KG1 (cell line): Measurements from ENCODE around the gene MTSS2.

Source experiments
- DNase-seq: peaks from one replicate; lab custom pipeline; 2025; lab: John Stamatoyannopoulos, UW

Gene MTSS2

GRCh38 chr16:70685938-70686375, at the start of gene MTSS2:
MTSS2 (minus strand) TSS chr16:70686053; CDS start chr16:70685791, 262 bp downstream.
- no peak for DNase-seq

DNA sequence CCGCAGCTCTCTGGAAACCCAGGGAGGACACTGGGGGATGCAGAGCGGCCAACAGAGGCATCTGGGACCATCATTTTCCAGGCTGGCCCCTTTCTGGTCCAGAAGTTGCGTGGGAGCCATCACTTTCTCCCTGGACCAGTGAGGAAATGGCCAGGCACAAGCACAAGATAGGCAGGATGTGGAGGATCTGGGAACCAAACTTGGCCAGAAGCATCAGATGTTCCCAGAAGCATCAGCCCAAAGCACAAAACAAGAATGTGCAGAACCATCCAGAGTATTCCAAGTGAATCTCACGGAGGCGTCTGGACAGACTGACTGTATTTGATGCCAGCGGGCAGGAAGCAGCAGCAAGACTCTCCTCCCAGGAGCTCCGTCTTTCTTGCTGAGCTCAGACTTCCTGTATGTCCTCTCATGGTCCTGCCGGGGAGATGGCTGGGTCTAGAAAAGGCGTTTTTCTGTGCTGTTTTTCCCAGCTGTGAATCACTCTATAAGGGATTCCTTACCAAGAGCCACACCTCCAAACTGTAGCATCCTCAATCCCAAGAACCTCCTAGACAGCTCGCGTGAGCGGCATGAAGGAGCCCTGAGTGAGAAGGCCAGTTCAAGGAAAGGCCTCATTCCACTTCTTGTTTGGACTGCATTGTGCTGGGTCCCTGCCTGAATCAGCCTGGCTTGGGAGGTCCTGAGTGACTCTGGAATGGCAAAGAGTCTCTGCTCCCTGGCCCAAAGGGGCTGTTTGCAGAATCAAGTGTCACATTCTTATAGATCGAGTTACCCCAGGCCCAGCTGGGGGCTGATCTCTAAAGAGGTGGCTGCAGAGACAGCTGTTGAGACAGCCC, 49.5 kb upstream of the MTSS2 start:
- DNase-seq = no peak

DNA sequence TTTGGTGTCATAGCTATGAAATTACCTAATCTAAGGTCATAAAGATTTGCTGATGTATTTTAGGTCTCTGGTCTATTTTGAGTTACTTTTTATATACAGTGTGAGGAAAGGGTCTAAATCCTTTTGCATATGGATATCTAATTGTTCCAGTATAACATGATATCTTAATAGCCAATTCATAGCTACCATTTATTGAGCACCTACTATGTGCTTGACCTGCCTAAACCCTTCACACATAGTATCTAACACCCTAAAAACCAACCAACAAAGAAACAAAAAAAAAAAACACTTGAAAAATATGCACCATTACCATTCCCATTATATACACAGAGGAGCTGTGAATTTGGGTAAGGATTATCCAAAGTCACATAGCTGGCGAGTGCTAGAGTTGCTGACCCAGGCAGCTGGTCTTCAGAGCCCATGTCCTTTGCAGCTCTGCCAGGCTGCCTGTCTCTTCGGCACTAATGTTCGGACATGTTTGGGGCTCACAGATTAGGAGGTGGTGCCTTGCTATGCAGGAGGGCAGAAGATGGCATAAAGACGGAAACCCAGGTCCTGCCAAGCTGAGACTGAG, 48.8 kb upstream of the MTSS2 start:
- DNase-seq = no peak

- no peak for DNase-seq
Observed at GRCh38 chr16:70730944-70731343, 45.1 kb upstream of the MTSS2 start.

DNA sequence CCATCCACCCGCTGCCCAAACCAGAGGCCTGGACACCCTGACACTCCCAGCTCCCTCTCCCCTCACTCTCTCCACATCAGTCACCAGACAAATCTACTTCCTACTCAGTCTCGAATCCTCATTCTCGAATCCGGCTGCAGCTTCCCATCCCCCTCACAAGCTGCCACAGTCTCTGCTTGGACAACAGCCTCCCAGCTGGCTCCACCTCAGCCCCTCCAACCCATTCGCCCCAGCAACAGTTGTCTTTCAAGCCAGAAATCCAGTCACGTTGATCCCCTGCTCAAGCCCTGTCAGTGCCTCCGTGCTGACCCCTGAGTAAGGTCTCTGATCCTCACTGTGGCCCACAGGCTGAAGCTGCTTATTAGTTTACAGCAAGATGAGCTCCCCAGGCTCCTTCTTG, 44.2 kb upstream of the MTSS2 start:
- DNase-seq = no peak

DNA sequence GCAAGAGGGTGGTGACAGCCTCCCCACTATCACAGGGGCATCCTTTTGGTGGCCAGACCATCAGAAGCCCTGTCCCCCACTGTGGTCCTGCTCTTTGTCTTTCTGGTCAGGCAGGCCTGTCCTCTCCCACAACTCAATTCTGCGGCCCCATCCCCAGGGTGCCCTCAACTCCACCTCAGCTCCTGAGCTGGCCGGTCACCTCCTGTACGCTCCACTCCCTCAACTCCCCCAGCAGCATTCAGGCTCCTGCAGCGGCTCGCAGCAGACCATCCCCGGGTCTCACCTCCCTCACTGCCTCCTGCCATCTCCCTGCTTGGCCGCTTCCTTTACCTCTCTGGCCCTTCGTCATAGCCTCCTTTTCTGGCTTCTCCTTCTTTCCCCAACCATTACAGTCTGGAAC, 43.4 kb upstream of the MTSS2 start:
- no peak for DNase-seq

- no peak for DNase-seq
Observed at GRCh38 chr16:70728150-70728549, 42.3 kb upstream of the MTSS2 start.

DNA sequence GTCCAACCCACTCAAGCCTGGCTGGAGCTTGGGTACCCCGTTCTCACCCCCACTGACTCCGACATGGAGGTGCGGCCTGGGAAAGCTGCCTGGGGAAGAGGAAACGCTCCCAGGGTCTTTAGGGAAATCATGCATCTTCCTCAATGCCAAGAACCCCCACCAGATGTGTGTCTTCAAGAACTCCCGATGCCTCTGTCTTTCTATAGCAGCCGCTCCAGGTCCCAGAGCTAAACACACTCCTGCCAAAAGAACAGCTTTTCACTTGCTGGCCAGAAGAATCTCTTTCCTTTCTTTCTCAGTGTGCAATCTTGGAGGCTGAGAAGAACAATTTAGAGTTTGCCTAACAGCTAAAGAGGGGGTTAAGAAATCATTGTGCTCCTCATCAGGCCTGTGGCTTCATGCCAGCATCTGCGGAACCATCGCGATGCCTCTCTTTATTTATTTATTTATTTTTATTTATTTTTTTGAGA, 41.1 kb upstream of the MTSS2 start:
- DNase-seq = no peak

GRCh38 chr16:70725912-70726828, 40.3 kb upstream of the MTSS2 start:
- DNase-seq = no peak

- no peak for DNase-seq
Observed at GRCh38 chr16:70725024-70725911, 39.4 kb upstream of the MTSS2 start.

DNA sequence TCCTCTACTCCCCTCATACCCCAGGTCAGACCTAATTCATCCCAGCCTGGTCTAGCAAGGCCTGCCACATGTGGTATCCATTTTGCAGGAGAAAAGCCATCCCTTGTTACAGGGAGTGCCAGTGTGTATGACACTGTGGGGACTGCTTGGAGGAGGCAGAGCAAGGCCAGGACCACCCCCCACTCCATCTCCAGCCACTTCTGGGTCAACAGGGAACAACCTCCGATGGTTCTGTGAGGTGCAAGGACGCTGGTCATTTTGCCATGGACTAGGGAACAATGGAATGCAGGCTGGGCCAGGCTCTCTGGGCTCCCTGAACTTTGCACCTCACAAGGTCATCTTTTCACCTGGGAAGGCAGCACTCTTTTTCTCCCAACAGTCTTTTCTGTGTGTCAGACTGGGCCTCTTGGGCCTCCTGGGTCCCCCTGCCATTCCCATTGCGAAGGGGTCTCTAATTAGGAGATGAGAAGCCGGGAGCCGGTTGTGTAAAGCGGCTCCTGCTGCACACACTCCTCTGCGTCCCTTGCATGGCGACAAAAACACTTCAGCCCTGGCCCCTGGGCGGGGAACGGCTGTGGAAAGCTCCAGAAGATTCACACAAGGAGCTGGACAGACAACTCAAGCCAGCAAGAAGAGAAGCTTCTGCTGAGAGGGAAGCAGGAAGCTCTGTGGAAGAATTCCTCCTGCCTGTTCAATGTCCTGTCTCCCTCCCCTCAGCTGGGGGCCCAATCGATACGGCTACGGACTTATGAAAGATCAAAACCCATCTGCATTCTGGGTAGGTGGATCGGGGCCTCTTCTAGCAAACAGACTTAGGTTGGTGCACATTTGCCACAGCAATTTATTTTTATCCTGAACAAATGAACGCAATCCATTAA, 38.5 kb upstream of the MTSS2 start:
- no peak for DNase-seq

DNA sequence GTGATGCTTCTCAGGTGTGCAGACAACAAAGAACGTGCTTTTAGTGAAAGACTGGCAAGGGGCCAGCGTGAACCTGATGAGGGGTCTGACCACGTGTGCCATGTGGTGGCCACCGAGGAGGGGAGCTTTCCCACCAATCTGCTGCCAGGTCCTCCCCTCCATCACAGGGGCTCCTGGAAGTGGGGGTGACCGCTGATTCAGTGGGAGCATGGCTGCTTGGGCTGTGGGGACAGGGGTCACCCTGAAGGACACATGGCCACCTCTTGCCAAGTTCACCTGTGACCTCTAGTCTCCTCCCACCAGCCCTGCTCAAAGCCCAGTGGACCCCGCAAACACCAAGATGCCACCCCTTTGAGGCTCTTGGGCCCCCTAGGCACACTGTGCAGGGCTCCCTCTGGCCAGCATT, 37.9 kb upstream of the MTSS2 start:
- DNase-seq = no peak

DNA sequence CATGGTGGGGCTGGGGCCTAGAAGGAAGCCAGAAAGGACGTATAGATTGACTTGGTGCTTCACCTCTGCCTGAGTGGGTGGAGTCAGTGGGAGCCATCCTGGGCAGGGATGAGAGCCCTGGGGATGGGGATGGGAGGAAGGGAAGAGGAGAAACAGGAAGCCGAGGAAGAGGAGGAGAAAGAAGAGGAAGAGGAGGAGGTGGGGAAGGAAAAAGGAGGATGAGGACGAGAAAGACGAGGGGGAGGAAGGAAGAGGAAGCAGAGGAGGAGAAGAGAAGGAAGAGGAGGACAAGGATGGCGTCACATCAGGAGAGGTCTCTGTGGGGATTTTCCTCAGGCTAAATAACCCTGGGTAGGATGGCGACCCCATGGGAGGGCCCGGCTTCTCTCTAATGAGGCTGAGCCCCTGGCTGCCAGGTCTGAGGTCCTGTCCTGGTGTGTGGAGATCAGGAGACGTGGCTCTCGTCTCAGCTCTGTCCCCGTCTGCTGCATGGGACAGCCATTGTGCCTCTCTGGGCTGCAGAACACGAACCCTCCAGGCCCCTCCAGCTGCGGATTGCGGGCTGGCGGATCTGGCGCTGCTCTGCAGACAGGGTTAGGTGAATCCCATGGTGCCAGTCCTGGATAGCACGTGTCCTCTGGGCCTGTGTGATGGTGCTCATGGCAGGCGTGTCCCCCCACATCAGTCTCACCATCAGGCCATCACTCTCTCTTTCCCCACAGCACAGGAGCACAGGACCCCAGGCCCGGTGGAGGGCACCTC, 35.5 kb upstream of the MTSS2 start:
- DNase-seq = no peak

GRCh38 chr16:70720425-70721201, 34.8 kb upstream of the MTSS2 start:
- no peak for DNase-seq

- no peak for DNase-seq
Observed at GRCh38 chr16:70717065-70717464, 31.2 kb upstream of the MTSS2 start.

DNA sequence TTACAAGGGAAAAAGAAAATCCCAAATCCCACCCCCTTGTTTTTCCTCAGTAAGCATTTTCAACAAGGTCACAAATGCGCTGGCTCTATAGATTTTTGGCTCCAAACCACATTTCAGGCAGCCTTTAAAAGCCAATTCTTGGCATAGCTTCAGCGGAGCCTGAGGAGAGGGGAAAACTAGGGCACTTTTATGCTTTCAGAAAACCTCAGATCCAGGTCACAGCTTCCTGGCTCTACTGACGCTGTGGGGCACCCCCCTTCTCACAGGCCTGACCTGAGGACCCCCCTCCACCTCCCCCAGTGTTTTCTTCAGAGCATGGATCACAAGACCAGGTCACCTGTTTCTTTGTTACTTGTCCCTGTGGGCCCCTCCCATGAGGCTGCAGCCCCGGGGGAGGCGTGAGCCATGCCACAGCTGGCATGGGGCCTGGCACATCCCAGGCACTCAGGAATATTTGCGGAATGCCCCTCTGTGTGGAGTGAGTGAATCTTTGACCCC, 30.1 kb upstream of the MTSS2 start:
- no peak for DNase-seq

GRCh38 chr16:70715055-70715858, 29.4 kb upstream of the MTSS2 start:
- no peak for DNase-seq

- DNase-seq = no peak
Observed at GRCh38 chr16:70714581-70715054, 28.8 kb upstream of the MTSS2 start.
